ENCODE measurements around the gene ACVR1B.

ACVR1B gene

DNA sequence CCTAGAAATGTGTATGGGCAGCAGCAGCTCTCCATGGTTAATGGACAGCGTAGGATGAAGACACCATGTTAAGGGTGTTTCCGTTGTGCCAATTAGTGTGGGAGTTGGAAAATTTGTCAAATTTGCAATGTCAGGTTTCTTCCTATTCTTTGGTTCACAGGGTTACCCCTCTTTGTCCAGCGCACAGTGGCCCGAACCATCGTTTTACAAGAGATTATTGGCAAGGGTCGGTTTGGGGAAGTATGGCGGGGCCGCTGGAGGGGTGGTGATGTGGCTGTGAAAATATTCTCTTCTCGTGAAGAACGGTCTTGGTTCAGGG lies 29.3 kb downstream of the ACVR1B start:
- Histone ChIP-seq H3K4me1 (ENCODE audit: control insufficient read depth in 1 of 2, insufficient read depth in 1 of 2, low read depth in 1 of 2, low read length in 1 of 2) (peaks cover 42 to 51% of the 10 kb centered on the region in 2 experiments), H3K27ac (peak overlapping the region; percentile 66), H3K4me3 (ENCODE audit: low read depth in 1 of 2, low read length in 1 of 2) (no peak overlapping the region), H3K36me3 (peaks cover 49% of the 10 kb centered on the region), H3K27me3 (no peaks in the 10 kb centered on the region), H3K9me3 (no peaks in the 10 kb centered on the region)
- TF ChIP-seq, protein P1, sequence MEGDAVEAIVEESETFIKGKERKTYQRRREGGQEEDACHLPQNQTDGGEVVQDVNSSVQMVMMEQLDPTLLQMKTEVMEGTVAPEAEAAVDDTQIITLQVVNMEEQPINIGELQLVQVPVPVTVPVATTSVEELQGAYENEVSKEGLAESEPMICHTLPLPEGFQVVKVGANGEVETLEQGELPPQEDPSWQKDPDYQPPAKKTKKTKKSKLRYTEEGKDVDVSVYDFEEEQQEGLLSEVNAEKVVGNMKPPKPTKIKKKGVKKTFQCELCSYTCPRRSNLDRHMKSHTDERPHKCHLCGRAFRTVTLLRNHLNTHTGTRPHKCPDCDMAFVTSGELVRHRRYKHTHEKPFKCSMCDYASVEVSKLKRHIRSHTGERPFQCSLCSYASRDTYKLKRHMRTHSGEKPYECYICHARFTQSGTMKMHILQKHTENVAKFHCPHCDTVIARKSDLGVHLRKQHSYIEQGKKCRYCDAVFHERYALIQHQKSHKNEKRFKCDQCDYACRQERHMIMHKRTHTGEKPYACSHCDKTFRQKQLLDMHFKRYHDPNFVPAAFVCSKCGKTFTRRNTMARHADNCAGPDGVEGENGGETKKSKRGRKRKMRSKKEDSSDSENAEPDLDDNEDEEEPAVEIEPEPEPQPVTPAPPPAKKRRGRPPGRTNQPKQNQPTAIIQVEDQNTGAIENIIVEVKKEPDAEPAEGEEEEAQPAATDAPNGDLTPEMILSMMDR (IDR thresholded peaks at IDR 0.05): no peak

DNA sequence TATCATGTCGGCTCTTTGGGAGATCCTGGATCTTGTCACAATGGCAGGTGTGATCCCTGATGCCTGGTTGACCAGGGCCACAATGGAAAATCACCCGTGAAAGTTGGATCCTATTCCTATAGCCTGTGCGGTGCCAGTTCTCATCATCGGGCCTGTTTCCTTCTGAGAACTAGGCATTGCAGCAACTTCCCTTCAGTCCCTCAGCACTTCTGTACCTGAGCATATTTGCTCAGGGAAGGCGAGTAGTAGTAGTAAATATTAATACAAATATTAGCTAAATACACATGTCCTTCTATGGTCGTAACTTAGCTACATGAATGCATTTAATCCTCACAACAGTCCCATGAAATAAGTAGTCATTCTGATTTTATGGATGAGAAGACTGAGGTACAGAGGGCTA lies 33.2 kb downstream of the ACVR1B start:
- Histone ChIP-seq H3K27me3 (no peaks in the 10 kb centered on the region), H3K27ac (no peak overlapping the region), H3K9me3 (no peaks in the 10 kb centered on the region), H3K36me3 (peaks cover 71% of the 10 kb centered on the region), H3K4me3 (ENCODE audit: low read depth in 1 of 2, low read length in 1 of 2) (no peak overlapping the region), H3K4me1 (ENCODE audit: control insufficient read depth in 1 of 2, insufficient read depth in 1 of 2, low read depth in 1 of 2, low read length in 1 of 2) (peaks cover 26 to 39% of the 10 kb centered on the region in 2 experiments)
- TF ChIP-seq, protein P1 (IDR thresholded peaks at IDR 0.05): no peak

DNA sequence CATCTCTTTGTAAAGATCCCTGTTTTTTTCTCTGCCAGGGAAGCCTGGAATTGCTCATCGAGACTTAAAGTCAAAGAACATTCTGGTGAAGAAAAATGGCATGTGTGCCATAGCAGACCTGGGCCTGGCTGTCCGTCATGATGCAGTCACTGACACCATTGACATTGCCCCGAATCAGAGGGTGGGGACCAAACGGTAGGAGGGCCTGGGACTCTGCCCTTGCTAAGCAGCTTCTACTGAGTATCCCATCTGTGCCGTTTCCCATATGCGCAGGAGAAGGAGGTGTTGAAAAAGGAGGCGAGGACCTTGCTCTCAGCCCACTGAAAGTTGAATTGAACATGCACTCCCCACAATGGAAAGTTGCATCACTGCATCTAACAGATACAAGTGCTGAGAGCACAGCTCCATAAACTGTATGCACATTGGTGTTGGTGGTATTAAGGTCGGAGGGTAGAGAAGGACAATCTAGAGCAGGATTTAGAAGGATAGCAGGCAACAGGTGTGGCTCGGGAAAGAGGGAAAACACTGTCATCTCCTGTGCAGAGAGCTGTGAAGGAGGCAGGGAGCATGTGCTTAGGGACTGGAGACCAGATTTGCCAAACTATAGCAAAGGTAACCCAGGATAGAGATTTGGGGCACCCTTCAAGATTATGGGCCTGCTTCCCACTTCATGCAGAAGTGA lies 33.8 kb downstream of the ACVR1B start:
- TF ChIP-seq, protein P1 (IDR thresholded peaks at IDR 0.05): no peak
- peaks cover 71% of the 10 kb centered on the region for H3K36me3 ChIP-seq
- no peaks in the 10 kb centered on the region for H3K27me3 ChIP-seq
- no peak overlapping the region for H3K4me3 ChIP-seq (ENCODE audit: low read depth in 1 of 2, low read length in 1 of 2)
- no peaks in the 10 kb centered on the region for H3K9me3 ChIP-seq
- H3K27ac ChIP-seq: no peak overlapping the region
- H3K4me1 ChIP-seq (ENCODE audit: control insufficient read depth in 1 of 2, insufficient read depth in 1 of 2, low read depth in 1 of 2, low read length in 1 of 2): peaks cover 26 to 39% of the 10 kb centered on the region in 2 experiments

DNA sequence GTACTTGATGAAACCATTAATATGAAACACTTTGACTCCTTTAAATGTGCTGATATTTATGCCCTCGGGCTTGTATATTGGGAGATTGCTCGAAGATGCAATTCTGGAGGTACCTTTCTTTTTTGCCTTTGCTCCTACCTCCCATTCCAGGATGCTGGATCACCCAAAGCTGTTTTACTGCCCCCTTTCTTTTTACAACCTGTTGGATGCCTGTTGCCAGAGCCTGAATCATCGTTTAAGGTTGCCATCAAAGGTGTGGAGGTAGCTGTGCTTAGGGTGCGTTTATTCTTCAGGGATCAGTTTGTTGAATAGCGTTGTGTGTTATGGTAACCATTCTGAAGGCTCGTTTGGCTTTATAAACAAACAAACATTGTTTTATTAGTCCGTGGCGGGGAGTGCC lies 35.3 kb downstream of the ACVR1B start:
- peaks cover 62% of the 10 kb centered on the region for H3K36me3 ChIP-seq

DNA sequence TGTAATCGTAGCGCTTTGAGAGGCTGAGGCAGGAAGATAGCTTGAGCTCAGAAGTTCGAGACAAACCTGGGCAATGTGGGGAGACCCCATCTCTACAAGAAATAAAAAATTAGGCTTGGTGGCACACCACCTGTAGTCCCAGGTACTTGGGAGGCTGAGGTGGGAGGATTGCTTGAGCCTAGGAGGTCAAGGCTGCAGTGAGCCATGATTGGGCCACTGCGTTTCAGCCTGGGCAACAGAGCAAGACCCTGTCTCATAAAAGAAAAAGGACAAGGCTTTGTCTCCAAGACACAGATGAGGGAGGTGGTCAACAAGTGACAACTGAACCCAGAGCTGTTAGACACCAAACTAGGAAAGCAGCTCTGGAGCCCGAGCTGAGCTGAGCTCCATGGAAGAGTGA lies 40.7 kb downstream of the ACVR1B start:
- TF ChIP-seq, protein P1 (IDR thresholded peaks at IDR 0.05): no peak
- H3K4me1 ChIP-seq (ENCODE audit: control insufficient read depth in 1 of 2, insufficient read depth in 1 of 2, low read depth in 1 of 2, low read length in 1 of 2): peaks cover 59 to 67% of the 10 kb centered on the region in 2 experiments

More for the DNA sequence above, 35.3 kb downstream of the ACVR1B start:
- H3K9me3 ChIP-seq: no peaks in the 10 kb centered on the region
- peaks cover 35 to 49% of the 10 kb centered on the region in 2 experiments for H3K4me1 ChIP-seq (ENCODE audit: control insufficient read depth in 1 of 2, insufficient read depth in 1 of 2, low read depth in 1 of 2, low read length in 1 of 2)
- H3K27me3 ChIP-seq: no peaks in the 10 kb centered on the region
- no peak overlapping the region for H3K4me3 ChIP-seq (ENCODE audit: low read depth in 1 of 2, low read length in 1 of 2)
- H3K27ac ChIP-seq: no peak overlapping the region
- TF ChIP-seq, protein P1 (IDR thresholded peaks at IDR 0.05): no peak

More for the DNA sequence above, 40.7 kb downstream of the ACVR1B start:
- H3K9me3 ChIP-seq: no peaks in the 10 kb centered on the region
- no peaks in the 10 kb centered on the region for H3K27me3 ChIP-seq
- H3K36me3 ChIP-seq: peaks cover 52% of the 10 kb centered on the region
- peak overlapping the region; percentile 87 for H3K27ac ChIP-seq
- H3K4me3 ChIP-seq (ENCODE audit: low read depth in 1 of 2, low read length in 1 of 2): no peak overlapping the region

All from neutrophil (primary cell).